HG03521 (cell line): ENCODE data around the gene CREBBP.
A peak's percentile ranks its signal among the peaks of the same experiment; 100 is the strongest.
"Not testable (repeated sequence)": the region's sequence is repeated elsewhere in the genome, so short reads cannot be mapped to it uniquely, and the experiment has no call there.

Experiments used
- ATAC-seq: cut with Tn5 transposase; IDR thresholded peaks from one replicate; pipeline ENCODE4 v1.9.1; 2021; ENCODE audit warnings: mild to moderate bottlenecking, moderate library complexity; ENCODE audit not compliant: unreplicated experiment

The CREBBP gene

DNA sequence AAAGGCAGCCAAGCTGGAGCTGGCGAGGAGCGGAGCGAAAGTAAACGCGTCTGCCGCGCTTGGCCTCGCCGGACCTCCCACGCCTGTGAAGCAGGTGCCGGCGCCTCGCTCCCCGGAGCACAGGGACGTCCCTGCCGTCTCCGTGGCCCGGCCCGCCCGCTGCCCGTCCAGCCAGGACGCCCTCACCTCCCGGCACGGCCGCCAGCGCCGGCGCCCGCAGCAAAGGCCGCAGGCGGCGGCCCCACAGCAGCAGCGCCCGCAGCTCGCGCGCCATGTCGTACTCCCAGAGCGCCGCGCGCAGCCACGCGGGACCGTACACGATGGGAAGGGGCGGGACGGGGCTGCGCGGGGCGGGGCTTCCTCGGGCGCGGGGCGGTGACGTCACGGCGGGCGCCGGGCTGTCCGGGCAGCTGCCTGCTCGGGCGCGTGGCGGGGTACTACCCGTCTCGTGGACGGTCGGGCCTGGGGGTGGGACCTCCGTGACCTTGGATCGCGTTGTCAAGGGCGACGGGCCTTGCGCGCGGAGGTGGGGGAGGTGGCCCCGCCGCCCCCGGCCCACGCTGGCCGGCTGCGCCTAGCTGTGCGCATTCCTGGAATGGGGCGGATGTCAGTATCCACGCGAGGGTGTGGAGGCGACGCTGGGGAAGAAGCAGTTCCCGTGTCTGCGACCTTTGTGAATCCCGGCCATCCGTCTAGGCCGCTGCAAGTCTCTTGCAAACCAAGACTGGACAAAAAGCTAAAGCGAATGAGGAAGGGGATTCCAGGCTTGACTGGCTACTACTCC, 163.1 kb downstream of the CREBBP start, which contains the start of gene TRAP1:
Gene TRAP1 (minus strand): TSS at position 290 of the 784 bp plus-strand sequence. CDS start 16 bp downstream, at position 274.
- peak; percentile 92 for ATAC-seq

DNA sequence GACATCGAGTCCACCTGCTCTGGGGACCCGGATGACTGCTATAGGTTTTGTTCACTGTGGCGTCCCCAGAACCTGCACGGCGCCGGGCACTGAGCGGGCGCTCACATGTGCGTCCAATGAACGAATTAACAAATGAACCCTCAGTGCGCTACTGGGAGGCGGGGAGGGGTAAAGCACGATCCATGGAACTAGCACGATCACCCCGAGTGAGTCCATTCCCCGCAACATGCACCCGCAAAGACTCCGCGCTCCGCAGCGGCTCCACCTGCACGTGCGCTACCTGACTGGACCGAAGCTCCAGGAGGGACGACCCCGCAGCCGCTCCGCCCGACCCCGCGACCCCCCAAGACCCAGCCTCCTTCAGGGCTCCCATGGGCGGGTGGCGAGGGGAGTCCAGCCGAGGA, 163.7 kb downstream of the CREBBP start:
- ATAC-seq: peak; percentile 15

DNA sequence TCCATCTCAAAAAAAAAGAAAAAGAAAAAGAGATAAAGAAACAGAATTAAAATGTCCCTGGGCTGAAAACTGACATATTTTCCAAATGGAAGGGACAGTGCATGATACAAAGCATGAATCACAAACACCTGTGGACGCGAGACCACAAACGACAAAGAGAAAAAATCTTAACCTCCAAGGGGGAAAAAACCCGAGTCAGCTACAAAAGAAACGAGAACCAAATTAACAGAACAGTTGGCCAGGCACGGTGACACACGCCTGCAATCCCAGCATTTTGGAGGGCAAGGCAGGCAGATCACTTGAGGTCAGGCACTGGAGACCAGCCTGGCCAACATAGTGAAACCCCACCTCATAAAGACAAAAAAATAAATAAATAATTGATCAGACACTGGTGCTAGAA, 165.1 kb downstream of the CREBBP start:
- ATAC-seq: no peak

DNA sequence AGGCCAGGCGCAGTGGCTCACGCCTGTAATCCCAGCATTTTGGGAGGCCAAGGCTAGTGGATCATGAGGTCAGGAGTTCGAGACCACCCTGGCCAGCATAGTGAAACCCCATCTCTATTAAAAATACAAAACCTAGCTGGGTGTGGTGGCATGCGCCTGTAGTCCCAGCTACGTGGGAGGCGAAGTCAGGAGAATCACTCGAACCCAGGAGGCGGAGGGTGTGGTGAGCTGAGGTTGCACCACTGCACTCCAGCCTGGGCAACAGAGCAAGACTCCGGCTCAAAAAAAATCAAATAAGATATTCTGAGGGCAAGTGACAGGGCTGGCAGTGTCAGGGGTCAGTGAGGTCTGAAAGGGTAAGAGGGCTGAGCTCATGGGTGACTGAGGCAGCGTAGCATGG, 166.1 kb downstream of the CREBBP start:
- ATAC-seq: not testable (repeated sequence)

DNA sequence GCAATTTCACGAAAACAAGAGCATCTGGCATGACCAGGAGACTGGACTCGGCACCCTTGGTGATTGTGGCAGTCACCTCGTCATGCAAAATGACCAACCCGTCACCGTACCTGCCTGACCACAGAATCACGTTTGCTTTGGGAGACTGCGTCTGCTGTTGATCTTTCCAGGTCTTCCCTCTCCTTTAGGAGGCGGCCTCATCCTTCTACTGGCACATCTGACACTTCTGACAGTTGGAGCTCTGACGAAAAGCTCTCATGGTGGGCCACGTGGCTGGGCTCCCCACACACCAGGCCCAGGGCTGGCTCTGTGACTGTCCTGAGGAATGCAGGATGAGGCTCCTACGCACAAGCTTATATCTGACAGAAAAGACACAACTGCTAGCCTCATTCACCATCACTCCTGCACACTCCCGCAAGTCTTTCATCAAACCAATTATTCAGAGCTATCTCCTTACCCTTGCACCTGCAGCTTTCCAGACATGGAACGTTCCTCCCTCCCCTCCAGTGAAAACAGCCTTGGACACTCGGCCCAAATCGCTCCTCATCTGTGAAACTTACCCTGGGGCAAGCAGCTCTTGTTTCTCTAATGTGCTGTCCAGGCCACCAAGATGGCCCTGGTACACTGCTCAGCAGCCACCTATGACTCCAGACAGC, 166.8 kb downstream of the CREBBP start:
- ATAC-seq: no peak

DNA sequence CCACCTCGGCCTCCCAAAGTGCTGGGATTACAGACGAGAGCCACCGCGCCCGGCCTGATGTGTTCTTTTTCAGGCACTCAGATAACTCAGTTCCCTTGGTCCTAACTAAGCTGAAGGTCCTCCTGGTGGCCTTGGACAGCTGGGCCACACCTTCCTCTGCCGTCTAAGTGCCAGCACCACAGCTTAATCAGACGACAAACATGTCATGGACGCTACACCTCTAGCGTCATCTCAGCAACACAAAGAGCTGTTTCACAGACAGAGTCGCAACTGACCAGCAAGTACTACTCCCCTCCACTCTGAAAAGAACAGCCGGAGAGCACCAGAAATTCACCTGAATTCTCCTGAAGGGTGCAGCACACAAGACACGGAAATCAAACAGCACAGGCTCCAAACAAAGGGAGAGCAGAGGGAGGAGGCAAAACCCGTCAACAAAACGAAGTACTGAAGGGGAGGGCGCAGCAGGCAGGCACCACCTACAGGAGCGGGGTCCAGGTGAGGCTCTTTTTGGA, 167.6 kb downstream of the CREBBP start:
- ATAC-seq: no peak

DNA sequence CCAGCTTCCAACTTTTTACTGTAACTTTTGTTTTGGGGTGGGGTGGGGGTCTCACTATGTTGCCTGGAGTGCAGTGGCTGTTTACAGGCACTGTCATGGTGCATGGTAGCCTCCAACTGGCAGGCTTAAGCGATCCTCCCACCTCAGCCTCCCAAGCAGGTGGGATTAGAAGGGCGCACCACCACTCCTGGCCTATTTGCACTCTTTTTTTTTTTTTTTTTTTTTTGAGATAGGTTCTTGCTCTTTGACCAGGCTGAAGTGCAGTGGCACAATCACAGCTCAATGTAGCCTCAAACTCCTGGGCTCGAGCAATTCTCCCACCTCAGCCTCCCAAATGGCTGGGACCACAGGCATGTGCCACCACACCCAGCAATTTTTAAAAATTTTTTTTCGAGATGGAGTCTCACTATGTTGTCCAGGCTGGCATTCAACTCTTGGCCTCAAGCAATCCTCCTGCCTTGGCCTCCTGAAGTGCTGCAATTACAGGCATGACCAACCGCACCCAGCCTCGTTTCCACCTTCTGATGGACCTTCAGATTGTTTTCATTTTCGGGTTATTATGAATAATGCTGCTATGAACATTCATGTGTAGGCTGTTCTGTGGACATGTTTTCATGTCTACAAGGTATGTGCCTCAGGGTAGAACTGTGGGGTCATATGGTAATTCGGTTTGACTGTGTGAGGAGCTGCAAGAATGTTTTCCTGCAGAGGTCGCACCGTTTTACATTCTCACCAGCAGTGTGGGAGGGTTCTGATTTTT, 174.1 kb downstream of the CREBBP start:
- ATAC-seq: no peak

DNA sequence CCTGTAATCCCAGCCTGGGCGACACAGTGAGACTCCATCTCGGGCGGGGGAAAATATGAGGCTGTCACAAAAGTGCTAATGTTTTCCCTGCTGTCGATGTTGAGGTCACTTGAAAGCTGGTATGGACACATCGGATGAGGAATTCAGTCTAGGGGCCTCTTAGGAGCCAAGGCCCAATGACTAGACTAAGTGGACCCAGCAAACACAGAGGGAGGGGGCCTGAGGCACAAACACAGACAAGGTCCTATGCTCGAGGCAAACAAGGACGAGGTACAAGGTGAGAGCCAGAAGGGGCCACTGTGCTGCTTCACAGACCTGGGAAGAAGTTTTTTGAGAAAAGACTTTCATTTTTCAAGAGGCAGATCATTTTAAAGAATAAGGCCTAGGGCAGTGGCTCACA, 178.4 kb downstream of the CREBBP start:
- ATAC-seq: no peak

DNA sequence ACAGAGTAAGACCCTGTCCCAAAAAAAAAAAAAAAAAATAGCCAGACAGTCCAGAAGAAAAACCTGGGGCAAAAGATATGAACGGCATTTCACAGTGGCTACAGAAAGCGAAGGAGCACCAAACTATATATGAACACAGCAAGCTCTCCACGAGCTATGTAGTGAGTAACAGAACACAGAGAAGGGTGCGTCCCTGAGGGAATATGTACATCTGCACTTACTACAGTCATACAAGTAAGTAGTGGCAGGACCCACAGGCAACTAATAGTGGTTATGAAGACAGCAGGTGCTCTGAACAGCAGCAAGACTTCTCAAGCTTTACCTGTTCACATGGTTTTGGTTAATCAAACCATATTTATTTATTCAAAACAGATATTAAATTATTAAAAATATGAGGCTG, 179.0 kb downstream of the CREBBP start:
- ATAC-seq: no peak

DNA sequence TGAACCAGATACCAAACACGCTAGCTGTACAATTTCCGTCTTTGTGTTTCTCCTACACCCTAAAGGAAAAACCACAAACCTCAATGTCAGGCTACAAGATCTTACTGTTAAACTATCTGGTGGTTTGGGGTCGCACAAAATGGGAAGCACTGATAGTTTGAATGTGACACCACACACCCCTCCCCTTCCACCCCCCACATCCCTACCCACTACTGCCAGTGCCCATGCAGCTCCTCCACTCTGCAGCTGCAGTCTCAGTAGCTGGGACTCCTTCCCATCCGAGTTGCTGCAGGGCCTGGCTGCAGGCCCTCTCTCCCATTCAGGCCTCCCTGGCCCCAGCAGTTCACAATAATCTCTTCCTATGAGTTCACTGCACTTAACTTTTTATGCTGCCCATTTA, 181.6 kb downstream of the CREBBP start:
- no peak for ATAC-seq

DNA sequence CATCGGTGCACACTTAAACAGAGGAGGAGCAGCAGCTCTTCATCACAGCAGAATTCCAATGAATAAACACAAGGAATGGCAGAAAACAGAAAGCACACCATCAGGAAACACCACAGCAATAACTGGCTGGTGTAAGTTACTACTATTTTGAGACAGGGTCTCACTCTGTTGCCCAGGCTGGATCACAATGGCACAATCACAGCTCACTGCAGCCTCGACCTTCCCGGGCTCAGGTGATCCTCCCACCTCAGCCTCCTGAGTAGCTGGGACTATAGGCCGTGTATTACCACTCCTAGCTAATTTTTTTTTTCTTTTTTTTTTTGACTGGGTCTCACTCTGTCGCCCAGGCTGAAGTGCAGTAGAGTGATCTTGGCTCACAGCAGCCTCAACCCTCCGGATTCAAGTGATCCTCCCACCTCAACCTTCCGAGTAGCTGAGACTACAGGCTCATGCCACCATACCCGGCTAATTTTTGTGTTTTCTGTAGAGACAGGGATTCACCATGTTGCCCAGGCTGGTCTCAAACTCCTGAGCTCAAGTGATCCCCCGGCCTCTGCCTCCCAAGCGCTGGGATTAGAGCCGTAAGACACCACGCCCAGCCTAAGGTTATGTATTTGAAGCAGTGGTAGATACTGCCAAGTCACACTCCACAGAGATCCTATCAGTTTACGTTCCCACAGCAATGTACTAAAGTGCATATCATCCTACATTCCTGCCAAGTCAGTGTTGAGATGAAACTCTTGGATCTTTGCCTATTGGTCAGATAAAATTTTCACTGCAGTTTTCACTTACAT, 183.9 kb downstream of the CREBBP start:
- no peak for ATAC-seq

DNA sequence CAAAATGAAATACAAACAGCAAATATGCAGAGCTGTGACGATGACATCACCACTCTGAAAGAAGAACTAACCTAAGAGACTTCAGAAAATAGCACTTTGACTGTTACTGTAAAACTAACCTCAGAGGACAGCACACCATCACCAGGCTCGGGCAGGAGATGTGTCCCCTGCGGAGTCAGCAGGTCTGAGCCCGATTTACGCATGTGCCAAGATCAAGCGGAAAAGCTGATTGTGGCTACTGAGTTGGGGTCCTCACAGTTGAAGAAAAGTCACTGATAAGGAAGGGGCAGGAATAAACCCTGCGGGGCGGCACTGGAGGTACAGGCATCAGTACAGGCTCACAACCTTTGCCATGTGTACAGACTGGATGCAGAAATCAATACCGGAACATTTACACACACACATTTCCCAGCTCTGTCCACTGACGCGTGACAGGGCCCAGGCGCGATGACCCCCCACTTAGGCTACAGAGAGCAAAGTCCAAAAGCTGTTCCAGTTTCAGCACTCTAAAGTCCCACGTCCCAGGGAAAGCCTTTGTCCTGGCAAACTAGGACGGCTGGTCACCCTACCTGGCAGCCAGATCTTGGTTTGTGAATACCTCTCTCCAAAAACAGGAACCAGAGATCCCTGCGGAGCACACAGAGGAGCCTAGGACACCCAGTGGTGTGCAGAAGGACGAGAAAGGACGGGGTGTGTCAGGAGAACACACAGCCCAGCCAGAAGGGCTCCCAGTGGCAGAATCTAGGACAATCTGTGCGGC, 184.7 kb downstream of the CREBBP start:
- no peak for ATAC-seq

DNA sequence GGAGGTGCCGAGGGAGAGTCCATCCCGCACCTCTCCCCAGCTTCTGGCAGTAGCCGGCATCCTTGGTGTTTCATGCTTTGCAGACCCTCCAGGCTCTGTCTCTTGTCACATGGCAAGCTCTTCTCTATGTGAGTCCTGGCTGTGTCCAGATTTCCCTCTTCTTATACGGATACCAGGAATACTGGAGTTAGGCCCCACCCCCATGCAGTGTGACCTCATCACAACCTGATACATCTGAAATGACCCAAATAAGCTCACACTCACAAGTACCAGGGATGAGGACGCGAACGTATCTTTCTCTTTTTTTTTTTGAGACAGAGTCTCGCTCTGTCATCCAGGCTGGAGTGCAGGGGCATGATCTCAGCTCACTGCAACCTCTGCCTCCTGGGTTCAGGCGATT, 186.5 kb downstream of the CREBBP start:
- ATAC-seq: no peak

DNA sequence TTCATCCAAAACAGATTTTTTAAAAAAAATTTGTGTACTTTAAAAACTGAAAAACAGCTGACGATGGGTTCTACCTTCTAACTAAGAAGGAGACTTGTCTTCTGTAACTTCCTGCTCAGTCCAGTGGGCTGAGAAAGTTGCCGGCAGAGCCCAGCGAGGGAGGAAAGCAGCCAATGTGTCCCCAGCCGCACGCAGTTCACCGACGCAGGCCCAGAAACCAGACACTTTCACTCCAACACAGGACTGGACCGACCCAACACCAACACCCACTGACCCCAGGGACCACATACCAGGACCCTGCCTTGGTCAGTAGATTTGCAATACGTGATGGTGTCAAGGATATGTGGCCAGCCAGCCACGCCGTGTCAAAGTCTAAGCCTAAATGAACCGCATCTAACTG, 188.8 kb downstream of the CREBBP start:
- no peak for ATAC-seq

DNA sequence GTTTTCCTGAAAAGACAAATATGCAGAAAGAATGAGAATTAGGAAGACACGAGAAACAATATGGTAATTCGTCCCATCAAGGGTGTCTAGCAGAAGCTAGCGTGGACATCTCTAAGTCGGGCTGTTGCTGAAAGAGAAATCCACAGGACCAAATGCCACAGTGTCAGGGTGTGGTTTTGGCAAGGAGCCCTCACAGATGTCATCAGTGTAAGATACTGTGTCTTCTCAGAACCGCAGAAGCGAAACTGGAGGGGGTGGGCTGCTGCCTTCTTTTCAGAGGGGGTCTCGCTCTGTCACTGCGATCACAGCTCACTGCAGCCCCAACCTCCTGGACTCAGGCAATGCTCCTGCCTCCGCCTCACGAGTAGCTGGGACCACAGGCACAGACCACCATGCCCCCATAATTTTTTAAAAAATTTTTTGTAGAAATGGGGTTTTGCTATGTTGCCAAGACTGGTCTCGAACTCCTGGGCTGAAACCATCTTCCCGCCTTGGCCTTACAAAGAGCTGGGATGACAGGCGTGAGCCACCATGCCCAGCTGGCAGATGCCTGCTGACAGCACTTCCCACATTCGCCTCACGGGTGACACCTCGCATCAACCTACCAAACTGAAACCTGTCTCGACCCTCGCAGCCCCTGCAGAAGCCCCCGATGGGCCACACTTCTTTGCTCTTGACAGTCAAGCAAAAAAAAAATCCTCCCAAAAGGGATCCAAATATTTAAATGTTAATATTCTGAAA, 189.4 kb downstream of the CREBBP start:
- no peak for ATAC-seq

DNA sequence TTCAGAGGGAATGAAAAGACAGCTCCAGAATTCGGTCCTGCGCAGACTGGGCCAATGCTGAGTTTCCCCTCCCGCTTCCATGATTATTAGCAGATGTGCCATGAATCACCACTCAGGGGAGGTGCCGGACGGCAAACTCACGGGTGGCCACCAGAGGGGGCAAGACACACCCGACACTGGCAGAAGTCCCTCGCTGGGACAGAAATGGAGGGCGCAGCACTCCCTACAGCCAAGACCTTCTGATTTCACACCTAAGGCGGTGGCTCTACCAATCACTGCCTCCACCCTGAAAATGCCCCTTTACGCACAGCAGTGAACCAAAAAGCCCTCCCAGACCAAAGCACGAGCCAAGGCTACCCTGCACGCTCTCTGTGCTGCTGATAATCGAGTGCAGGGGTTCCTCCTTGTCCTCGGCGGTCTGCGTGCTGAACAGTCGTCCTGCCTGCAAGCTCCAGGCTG, 190.0 kb downstream of the CREBBP start:
- no peak for ATAC-seq

DNA sequence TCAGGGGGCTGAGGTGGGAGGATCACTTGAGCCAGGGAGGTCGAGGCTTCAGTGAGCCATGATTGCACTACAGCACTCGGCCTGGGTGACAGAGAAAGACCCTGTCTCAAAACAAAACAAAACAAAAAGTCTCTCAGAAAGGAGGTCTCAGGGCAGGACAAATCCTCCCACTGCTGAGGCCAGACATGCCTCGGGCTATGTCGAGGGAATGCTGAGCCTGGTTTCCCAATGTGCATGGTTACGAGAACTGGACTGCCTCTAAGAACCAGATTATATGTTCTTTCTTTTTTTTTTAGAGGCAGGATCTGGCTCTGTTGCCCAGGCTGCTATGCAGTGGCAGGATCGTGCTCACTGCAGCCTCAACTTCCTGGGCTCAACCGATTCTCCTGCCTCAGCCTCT, 190.8 kb downstream of the CREBBP start:
- no peak for ATAC-seq

DNA sequence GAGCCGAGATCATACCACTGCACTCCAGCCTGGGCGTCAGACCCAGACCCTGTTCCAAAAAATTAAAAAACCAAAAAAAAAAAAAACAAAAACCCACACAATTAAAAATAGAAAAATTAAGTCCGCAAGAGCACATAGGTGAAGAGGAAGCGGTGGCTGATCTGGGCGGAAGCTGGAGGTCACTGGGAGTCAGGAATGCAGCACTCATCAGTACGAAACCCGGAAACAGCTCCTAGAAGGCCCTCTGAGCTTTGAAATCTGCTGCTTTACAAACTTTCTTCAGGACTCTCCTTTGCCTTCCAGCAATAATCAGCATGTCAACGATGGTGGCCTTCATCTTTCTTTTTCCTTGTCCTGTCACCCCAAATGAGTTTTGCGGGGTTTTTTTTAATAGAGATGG, 192.7 kb downstream of the CREBBP start:
- no peak for ATAC-seq

DNA sequence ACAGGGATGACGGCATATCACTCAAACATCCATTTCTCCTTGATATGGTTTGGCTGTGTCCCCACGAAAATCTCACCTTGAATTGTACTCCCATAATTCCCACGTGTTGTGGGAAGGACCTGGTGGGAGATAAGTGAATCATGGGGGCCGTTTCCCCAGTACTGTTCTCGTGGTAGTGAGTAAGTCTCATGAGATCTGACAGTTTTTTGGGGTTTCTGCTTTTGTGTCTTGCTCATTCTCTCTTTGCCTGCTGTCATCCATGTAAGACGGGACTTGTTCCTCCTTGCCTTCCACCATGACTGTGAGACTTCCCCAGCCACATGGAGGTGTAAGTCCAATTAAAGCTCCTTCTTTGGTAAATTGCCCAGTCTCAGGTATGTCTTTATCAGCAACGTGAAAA, 193.5 kb downstream of the CREBBP start:
- no peak for ATAC-seq
